IMR-90 (cell line): ENCODE measurements around the gene WNT2B. TPM values are rescaled to one million over a fixed set of nuclear protein-coding genes. Genes with fewer than 3 reads are reported as not detected.
A peak's percentile ranks its signal among the peaks of the same experiment; 100 is the strongest.

Experiments used
- ATAC-seq: fragments of 200-7000 bp; cut with Tn5 transposase; 2 replicates; pipeline ENCODE4 v1.9.1; 2020; ENCODE audit warnings: low read depth, mild to moderate bottlenecking, moderate library complexity
- BruUV-seq: library from RNA; stranded (reverse); fragments of 400-500 nt; replicated peaks from 2 replicates; lab custom pipeline; 2021; lab: Mats Ljungman, UMichigan
- CTCF ChIA-PET: fragments of 300-600 bp; formaldehyde crosslinking; extraction: SDS; loops from one replicate; lab custom pipeline; 2021; ENCODE audit warnings: antibody characterized with exemption; lab: Yijun Ruan, JAX
- POLR2A ChIA-PET: fragments of 300-600 bp; sonication (Branson Sonifier 250); formaldehyde crosslinking; loops from one replicate; lab custom pipeline; 2022; ENCODE audit warnings: antibody characterized with exemption; ENCODE audit not compliant: unreplicated experiment; lab: Charles Lee
- DNase-seq: peaks from one replicate; pipeline ENCODE4 v3.0.0; 2013
- H2AFZ ChIP-seq: replicated peaks from 2 replicates; pipeline ENCODE3; 2013; ENCODE audit warnings: low read length, mild to moderate bottlenecking; ENCODE audit not compliant: poor library complexity
- H2AK5ac ChIP-seq: 2 replicates; pipeline ENCODE4 v1.6.1; 2013; ENCODE audit warnings: low read depth, low read length, inconsistent platforms
- H2AK9ac ChIP-seq: replicated peaks from 2 replicates; pipeline ENCODE3; 2013; ENCODE audit warnings: mild to moderate bottlenecking, low read depth, low read length, moderate library complexity; ENCODE audit not compliant: poor library complexity
- H2BK120ac ChIP-seq: 2 replicates; pipeline ENCODE4 v1.6.1; 2013; ENCODE audit warnings: low read depth, low read length, inconsistent platforms
- H2BK15ac ChIP-seq: 3 replicates; pipeline ENCODE4 v1.6.1; 2013; ENCODE audit warnings: low read depth, low read length, inconsistent platforms
- H2BK20ac ChIP-seq: 2 replicates; pipeline ENCODE4 v1.6.1; 2013; ENCODE audit warnings: low read depth, mild to moderate bottlenecking, inconsistent platforms, low read length, moderate library complexity
- H2BK5ac ChIP-seq: 2 replicates; pipeline ENCODE4 v1.6.1; 2013; ENCODE audit warnings: mild to moderate bottlenecking, low read depth, low read length, inconsistent platforms; ENCODE audit not compliant: poor library complexity, severe bottlenecking
- H3K14ac ChIP-seq: replicated peaks from 2 replicates; pipeline ENCODE4 v1.6.1; 2013; ENCODE audit warnings: low read depth, low read length, inconsistent platforms
- H3K18ac ChIP-seq: 2 replicates; pipeline ENCODE4 v1.6.1; 2013; ENCODE audit warnings: low read depth, low read length, control low read depth
- H3K23ac ChIP-seq: 2 replicates; pipeline ENCODE4 v1.6.1; 2013; ENCODE audit warnings: low read depth, low read length, inconsistent platforms
- H3K27ac ChIP-seq: 2 replicates; pipeline ENCODE4 v1.5.1; 2013; ENCODE audit warnings: mild to moderate bottlenecking, control low read depth, low read length; ENCODE audit not compliant: insufficient read depth
- H3K27me3 ChIP-seq: 2 replicates; pipeline ENCODE4 v1.6.1; 2013; ENCODE audit warnings: low read length; ENCODE audit not compliant: control insufficient read depth, insufficient read depth
- H3K36me3 ChIP-seq: 2 replicates; pipeline ENCODE4 v1.6.1; 2013; ENCODE audit warnings: low read length, mixed read lengths; ENCODE audit not compliant: control insufficient read depth, insufficient read depth
- H3K4ac ChIP-seq: 2 replicates; pipeline ENCODE4 v1.6.1; 2013; ENCODE audit warnings: low read depth, low read length, inconsistent platforms
- H3K4me1 ChIP-seq: 2 replicates; pipeline ENCODE4 v1.6.1; 2013; ENCODE audit warnings: low read length, mixed read lengths; ENCODE audit not compliant: control insufficient read depth, insufficient read depth
- H3K4me2 ChIP-seq: 2 replicates; pipeline ENCODE4 v1.6.1; 2013; ENCODE audit warnings: low read depth, mild to moderate bottlenecking, control low read depth, low read length, moderate library complexity
- H3K4me3 ChIP-seq: 2 replicates; pipeline ENCODE4 v1.5.1; 2013; ENCODE audit warnings: low read depth, mild to moderate bottlenecking, control low read depth, low read length, moderate library complexity; ENCODE audit not compliant: insufficient read depth
- H3K56ac ChIP-seq: 2 replicates; pipeline ENCODE4 v1.6.1; 2013; ENCODE audit warnings: low read length, inconsistent platforms; ENCODE audit not compliant: insufficient read depth; ENCODE audit errors: extremely low read depth
- H3K79me1 ChIP-seq, 2 experiments: 2 replicates each; pipeline ENCODE4 v1.6.1; 2013; ENCODE audit warnings: low read length in 2 of 2, inconsistent platforms in 1 of 2, low read depth in 1 of 2
- H3K9ac ChIP-seq: 2 replicates; pipeline ENCODE4 v1.6.1; 2013; ENCODE audit warnings: low read depth, low read length, control low read depth
- H3K9me1 ChIP-seq: 2 replicates; pipeline ENCODE4 v1.6.1; 2013; ENCODE audit warnings: low read length, inconsistent platforms; ENCODE audit not compliant: insufficient read depth
- H3K9me3 ChIP-seq: 2 replicates; pipeline ENCODE4 v1.6.1; 2013; ENCODE audit warnings: low read length; ENCODE audit not compliant: control insufficient read depth, insufficient read depth
- H4K20me1 ChIP-seq: 2 replicates; pipeline ENCODE4 v1.6.1; 2013; ENCODE audit warnings: low read length, inconsistent platforms; ENCODE audit not compliant: insufficient read depth
- H4K5ac ChIP-seq: 2 replicates; pipeline ENCODE4 v1.6.1; 2013; ENCODE audit warnings: mild to moderate bottlenecking, low read depth, low read length, control low read depth
- H4K8ac ChIP-seq, 2 experiments: 2 replicates each; pipeline ENCODE4 v1.6.1; 2013; ENCODE audit warnings: low read depth in 2 of 2, low read length in 2 of 2, control low read depth in 1 of 2, inconsistent platforms in 1 of 2
- H4K91ac ChIP-seq: 2 replicates; pipeline ENCODE4 v1.6.1; 2013; ENCODE audit warnings: low read depth, low read length, inconsistent platforms; ENCODE audit not compliant: insufficient read depth
- CEBPB ChIP-seq: IDR thresholded peaks from 2 replicates; pipeline ENCODE4 v1.6.1; 2012; ENCODE audit warnings: low read depth, low read length, improper control_type of control experiment
- RAD21 ChIP-seq: IDR thresholded peaks from 2 replicates; pipeline ENCODE4 v1.6.1; 2012; ENCODE audit warnings: low read length, improper control_type of control experiment
- WGBS, 2 experiments: methylation state at CpG; one replicate each; pipeline versions ENCODE4 v1.1.5 to v1.1.7; 2013; ENCODE audit warnings: missing lambda C conversion rate in 2 of 2; ENCODE audit not compliant: insufficient read length in 1 of 2; ENCODE audit errors: extremely low coverage in 2 of 2; 5-methylcytosine and 5-hydroxymethylcytosine counted together
- dilution Hi-C: fragments of 300-500 bp; cut with HindIII; formaldehyde crosslinking; loops from one replicate; pipeline ENCODE4 v1.14.3; 2018; ENCODE audit warnings: low sequenced_read_pairs; ENCODE audit not compliant: unreplicated experiment
- in situ Hi-C: fragments of 300-500 bp; cut with MboI; formaldehyde crosslinking; loops from 3 replicates; pipeline ENCODE4 v1.14.3; 2019; ENCODE audit warnings: low sequenced_read_pairs, inconsistent platforms, mixed read lengths
- intact Hi-C: fragments of 100-400 bp; cut with micrococcal nuclease; formaldehyde crosslinking; loops from 2 replicates; pipeline ENCODE4 v1.10.0; 2022
- polyA plus RNA-seq, 3 experiments: library from polyadenylated mRNA; depleted of rRNA; stranded (reverse); fragments of >200 nt; gene quantifications; 2 replicates each; pipeline ENCODE4 v1.2.3, GENCODE V29; 2012; ENCODE audit warnings: low replicate concordance in 1 of 3
- total RNA-seq: library from RNA; depleted of rRNA; stranded (reverse); fragments of >200 nt; gene quantifications from 2 replicates; pipeline ENCODE4 v1.2.3, GENCODE V29; 2012

WNT2B gene
- total and polyA plus RNA-seq, 2 of the 4 experiments (the other 2 are of a cell fraction): 0.50 to 0.54 TPM

GRCh38 chr1:112533029-112533428 lies 24.3 kb downstream of the WNT2B start:
- peak; percentile 93 for DNase-seq
- ChIA-PET POLR2A (no interaction called here), CTCF (interaction anchor here (1.5 kb wide), 1 partner anchor 11 kb away, joined by 4 read pairs; no protein-coding TSS in a partner anchor)
- intact Hi-C loops: no loop called here
- H2BK15ac ChIP-seq: no peak overlapping the region
- H3K79me1 ChIP-seq: peaks cover 0 to 3% of the 10 kb centered on the region in 2 experiments; a peak in 1 of 4 replicates
- H3K4me3 ChIP-seq: no peak overlapping the region
- no peak overlapping the region for H3K56ac ChIP-seq
- in situ Hi-C loops: no loop called here
- no peak overlapping the region for H2AFZ ChIP-seq
- no peak overlapping the region for H2AK9ac ChIP-seq
- H3K9me3 ChIP-seq: no peaks in the 10 kb centered on the region
- no peaks in the 10 kb centered on the region for H4K20me1 ChIP-seq
- peak overlapping the region; percentile 79 for H2BK5ac ChIP-seq
- peak; percentile 76 for ATAC-seq
- peaks cover 15% of the 10 kb centered on the region for H3K4me1 ChIP-seq
- TF ChIP-seq CEBPB (peak; percentile 63), RAD21 (no peak)
- peak overlapping the region; percentile 82 for H2BK120ac ChIP-seq
- H3K4ac ChIP-seq: peak overlapping the region; percentile 66; the same call in 1 of the 2 replicates
- no peak overlapping the region for H3K18ac ChIP-seq
- no peak overlapping the region for H3K23ac ChIP-seq
- H4K91ac ChIP-seq: peak overlapping the region; percentile 48; the same call in 1 of the 2 replicates
- WGBS, 2 experiments: 54% methylated on average over 2 of the region's 6 CpGs; no CpG with 5 or more reads in 1 of the 2 experiments
- H2BK20ac ChIP-seq: peak overlapping the region; percentile 82
- no TSS peak for BruUV-seq
- no peak overlapping the region for H3K4me2 ChIP-seq
- dilution Hi-C loops: no loop called here
- H3K14ac ChIP-seq: 0 out of 2 replicates have a peak overlapping the region, but pooled peaks have one; percentile 83
- H3K36me3 ChIP-seq: 0 out of 2 replicates have a peak, but pooled peaks cover 2% of the 10 kb centered on the region
- peak overlapping the region in 1 of 2 experiments; percentile 66; a peak in 2 of 4 replicates for H4K8ac ChIP-seq
- H3K9ac ChIP-seq: no peak overlapping the region
- H4K5ac ChIP-seq: no peak overlapping the region
- peaks cover 3% of the 10 kb centered on the region; the same call in 1 of the 2 replicates for H3K9me1 ChIP-seq
- no peaks in the 10 kb centered on the region for H3K27me3 ChIP-seq
- H3K27ac ChIP-seq: peak overlapping the region; percentile 70
- H2AK5ac ChIP-seq: no peak overlapping the region
